ENCODE measurements around the gene FAM98A.

Gene FAM98A

GRCh38 chr2:33599175-33599942, at the start of gene FAM98A:
Gene FAM98A, minus strand, starts transcription at chr2:33599299. Its CDS starts 78 bp downstream, at chr2:33599221.
- peak; percentile 100 for DNase-seq

- DNase-seq = no peak
Observed at GRCh38 chr2:33645861-33646260, 46.8 kb upstream of the FAM98A start.

GRCh38 chr2:33644215-33644614, 45.1 kb upstream of the FAM98A start:
- no peak for DNase-seq

- no peak for DNase-seq
Observed at GRCh38 chr2:33636001-33636400, 36.9 kb upstream of the FAM98A start.

- DNase-seq = no peak
Observed at GRCh38 chr2:33634261-33634910, 35.3 kb upstream of the FAM98A start.

GRCh38 chr2:33633315-33633714, 34.2 kb upstream of the FAM98A start:
- no peak for DNase-seq

- no peak for DNase-seq
Observed at GRCh38 chr2:33632831-33633230, 33.7 kb upstream of the FAM98A start.

GRCh38 chr2:33628031-33628827, 29.1 kb upstream of the FAM98A start:
- DNase-seq = no peak

- DNase-seq = no peak
Observed at GRCh38 chr2:33619028-33619427, 19.9 kb upstream of the FAM98A start.

- DNase-seq = no peak
Observed at GRCh38 chr2:33617989-33618388, 18.9 kb upstream of the FAM98A start.

- no peak for DNase-seq
Observed at GRCh38 chr2:33617401-33617800, 18.3 kb upstream of the FAM98A start.

- no peak for DNase-seq
Observed at GRCh38 chr2:33616873-33617272, 17.8 kb upstream of the FAM98A start.

GRCh38 chr2:33614190-33614589, 15.1 kb upstream of the FAM98A start:
- no peak for DNase-seq

GRCh38 chr2:33607905-33608304, 8.8 kb upstream of the FAM98A start:
- DNase-seq = no peak

- no peak for DNase-seq
Observed at GRCh38 chr2:33607251-33607721, 8.2 kb upstream of the FAM98A start.

GRCh38 chr2:33606622-33607021, 7.5 kb upstream of the FAM98A start:
- DNase-seq = no peak

- no peak for DNase-seq
Observed at GRCh38 chr2:33606100-33606499, 7.0 kb upstream of the FAM98A start.

- DNase-seq = no peak
Observed at GRCh38 chr2:33605056-33605455, 6.0 kb upstream of the FAM98A start.

GRCh38 chr2:33603416-33603815, 4.3 kb upstream of the FAM98A start:
- DNase-seq = no peak

- no peak for DNase-seq
Observed at GRCh38 chr2:33602201-33602830, 3.2 kb upstream of the FAM98A start.

GRCh38 chr2:33599943-33600192, 769 bp upstream of the FAM98A start:
- DNase-seq = no peak

- DNase-seq = no peak
Observed at GRCh38 chr2:33598561-33599174, 431 bp downstream of the FAM98A start.

- no peak for DNase-seq
Observed at GRCh38 chr2:33597026-33597425, 2.1 kb downstream of the FAM98A start.

All from left hindlimb (tissue), 1 donor.